G401 (cell line): ENCODE measurements around the gene SORCS1. TPM values are rescaled to one million over a fixed set of nuclear protein-coding genes. Genes with fewer than 3 reads are reported as not detected.

Experiments used
- DNase-seq: peaks from one replicate; pipeline ENCODE4 v3.0.0-alpha.2; 2015; ENCODE audit warnings: low spot score
- in situ Hi-C: cut with HindIII; loops from 2 replicates; pipeline ENCODE4 v1.10.0; 2016; ENCODE audit warnings: low sequenced_read_pairs, mixed read lengths
- total RNA-seq: library from RNA; depleted of rRNA; stranded (reverse); fragments of >200 nt; shearing (Covaris generic); gene quantifications from 2 replicates; pipeline ENCODE4 v1.2.3, GENCODE V29; 2014

The SORCS1 gene
- total RNA-seq, 1 experiment from 2014 or later, result not detected

DNA sequence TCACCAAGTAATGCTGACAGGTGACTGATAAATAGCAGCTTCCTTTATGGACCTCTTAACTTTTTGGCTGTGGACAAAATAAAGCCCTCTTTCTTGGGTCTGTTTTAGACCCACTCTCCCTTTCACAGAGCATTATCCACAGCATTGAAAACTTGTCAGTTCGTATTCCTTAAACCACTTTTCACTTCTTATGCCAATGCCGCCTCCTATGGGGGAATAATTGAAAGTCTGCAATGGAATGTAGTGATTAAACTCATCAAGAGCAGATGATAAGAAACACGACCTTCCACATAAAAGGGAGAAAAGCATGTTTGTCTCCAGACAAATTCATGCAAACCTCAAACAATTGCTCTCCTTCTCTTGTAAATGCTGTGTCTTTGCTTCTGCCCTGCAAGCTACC, 153.4 kb downstream of the SORCS1 start:
- DNase-seq, result no peak

DNA sequence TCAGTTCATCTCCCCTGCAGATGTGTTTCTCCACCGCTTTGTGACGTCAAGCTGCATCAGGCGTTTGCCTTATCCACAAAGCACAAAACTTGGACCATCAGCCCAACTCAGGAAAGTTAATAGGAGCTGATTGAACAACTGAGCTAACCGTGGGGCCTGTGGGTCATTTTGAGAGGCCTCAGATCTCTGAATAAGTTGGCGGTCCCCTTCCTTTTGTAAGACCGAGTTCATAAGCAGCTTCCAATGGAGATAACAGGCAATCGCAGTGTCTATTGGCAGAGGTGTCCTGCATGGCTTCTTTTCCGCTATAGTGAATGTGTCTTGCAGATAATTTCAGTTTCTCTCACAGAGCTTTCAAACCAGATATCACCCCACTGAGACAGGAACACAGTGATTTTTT, 154.0 kb downstream of the SORCS1 start:
- in situ Hi-C loops, result no loop called here
- no peak for DNase-seq

More for the DNA sequence above, 153.4 kb downstream of the SORCS1 start:
- in situ Hi-C loops, result no loop called here

DNA sequence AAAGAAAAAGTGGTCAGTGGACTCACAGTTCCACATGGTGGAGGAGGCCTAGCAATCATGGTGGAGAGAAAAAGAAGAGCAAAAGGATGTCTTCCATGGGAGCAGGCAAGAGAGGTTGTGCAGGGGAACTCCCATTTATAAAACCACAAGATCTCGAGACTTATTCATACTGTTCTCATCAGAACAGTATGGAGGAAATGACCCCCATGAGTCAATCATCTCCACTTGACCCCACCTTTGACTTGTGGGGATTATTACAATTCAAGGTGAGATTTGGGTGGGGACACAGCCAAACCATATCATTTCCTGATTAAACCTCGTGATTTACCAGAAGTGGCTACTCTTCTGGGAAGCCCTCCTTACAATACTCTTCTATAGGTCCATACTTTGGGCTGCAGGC, 160.1 kb downstream of the SORCS1 start:
- no peak for DNase-seq
- in situ Hi-C loops, result no loop called here

DNA sequence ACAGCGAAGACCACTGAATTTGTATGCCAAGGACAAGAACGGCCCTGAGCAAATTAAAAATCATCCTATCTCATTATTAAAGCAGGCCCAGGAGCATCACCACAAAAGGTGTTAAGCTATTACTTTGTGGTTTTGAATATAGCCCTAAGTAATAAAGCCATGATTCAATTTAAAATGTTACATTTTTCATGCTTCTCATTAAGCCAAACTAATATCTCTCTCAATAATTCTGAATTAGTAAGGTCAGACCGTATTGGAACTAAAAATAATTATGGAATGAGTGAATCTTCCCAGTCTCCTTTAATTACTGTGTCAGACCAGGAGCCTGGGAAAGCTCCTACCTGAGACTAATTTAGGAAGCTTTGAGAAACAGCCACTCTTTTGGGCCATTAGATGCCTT, 162.4 kb downstream of the SORCS1 start:
- in situ Hi-C loops, result no loop called here
- DNase-seq, result no peak

- DNase-seq, result no peak
- in situ Hi-C loops, result no loop called here
These were observed 165.3 kb downstream of the SORCS1 start for GRCh38 chr10:106999118-106999707.

- in situ Hi-C loops, result no loop called here
- DNase-seq, result no peak
These were observed 166.8 kb downstream of the SORCS1 start for GRCh38 chr10:106997721-106998120.

GRCh38 chr10:106996510-106996909, 168.0 kb downstream of the SORCS1 start:
- DNase-seq, result no peak
- in situ Hi-C loops, result no loop called here

DNA sequence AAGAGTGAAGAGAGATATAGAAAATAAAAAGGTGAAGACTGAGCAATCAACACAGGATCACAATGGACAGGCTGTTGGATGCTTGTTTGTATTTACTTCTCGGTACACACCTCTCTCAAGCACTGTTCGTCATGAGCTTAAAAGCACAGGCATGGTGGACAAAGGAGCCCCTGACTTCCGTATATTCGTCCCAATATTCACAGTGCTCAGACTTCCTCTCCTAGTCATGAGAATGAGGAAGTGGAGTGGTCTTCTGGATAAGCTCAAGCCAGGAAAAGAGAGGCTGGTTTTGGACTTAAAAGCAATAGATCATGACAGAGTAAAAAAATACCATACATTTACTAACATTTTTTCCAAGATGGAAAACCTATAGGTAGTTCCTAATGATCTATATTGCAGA, 172.5 kb downstream of the SORCS1 start:
- in situ Hi-C loops, result no loop called here
- no peak for DNase-seq

- DNase-seq, result no peak
- in situ Hi-C loops, result no loop called here
These were observed 173.4 kb downstream of the SORCS1 start for GRCh38 chr10:106991091-106991490.

DNA sequence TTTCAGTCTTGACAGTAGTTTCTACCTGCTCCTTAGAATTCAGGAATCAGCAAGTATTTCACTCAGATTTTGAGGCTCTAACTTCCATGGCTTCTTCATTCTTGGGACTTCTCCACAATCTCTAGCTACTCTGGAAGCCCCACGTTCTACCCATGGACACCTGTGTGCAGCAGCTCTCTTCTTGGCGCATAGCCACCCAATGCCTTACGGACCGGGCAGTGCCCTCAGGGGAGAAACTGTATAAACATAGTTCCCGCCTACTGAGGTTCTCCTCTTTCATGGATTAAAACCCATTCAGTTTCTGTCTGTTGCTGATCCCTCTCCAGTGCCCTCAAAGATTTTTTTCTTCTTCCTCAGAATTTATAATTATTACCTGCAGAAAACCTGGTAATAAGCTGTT, 177.1 kb downstream of the SORCS1 start:
- no peak for DNase-seq
- in situ Hi-C loops, result no loop called here

- in situ Hi-C loops, result no loop called here
- DNase-seq, result no peak
These were observed 182.2 kb downstream of the SORCS1 start for GRCh38 chr10:106982268-106982667.

- in situ Hi-C loops, result no loop called here
- DNase-seq, result no peak
These were observed 182.9 kb downstream of the SORCS1 start for GRCh38 chr10:106981452-106982075.

GRCh38 chr10:106980495-106981451, 183.7 kb downstream of the SORCS1 start:
- in situ Hi-C loops, result no loop called here

GRCh38 chr10:106978756-106979155, 185.8 kb downstream of the SORCS1 start:
- DNase-seq, result no peak
- in situ Hi-C loops, result no loop called here

More at GRCh38 chr10:106980495-106981451, 183.7 kb downstream of the SORCS1 start:
- no peak for DNase-seq

GRCh38 chr10:106973716-106974115, 190.8 kb downstream of the SORCS1 start:
- in situ Hi-C loops, result no loop called here
- no peak for DNase-seq

DNA sequence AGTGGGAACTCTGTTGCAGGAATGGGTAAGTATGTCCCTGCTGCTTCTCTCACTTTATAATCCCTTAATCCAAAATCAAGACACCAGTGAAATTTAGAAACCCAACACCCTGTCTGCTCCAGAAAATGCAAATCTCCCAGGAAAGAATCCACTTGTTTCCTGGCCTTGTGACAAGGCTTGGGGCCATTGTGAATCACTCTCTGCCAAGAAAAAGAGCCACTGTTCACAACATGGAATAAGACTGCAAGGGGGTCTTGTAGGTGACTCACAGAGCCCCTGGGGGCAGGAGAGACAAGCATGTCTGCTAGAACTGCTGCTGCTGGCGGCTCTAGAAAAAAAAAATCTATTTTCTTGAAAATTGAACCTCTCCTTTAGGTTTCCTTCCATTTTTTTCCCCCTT, 191.2 kb downstream of the SORCS1 start:
- no peak for DNase-seq
- in situ Hi-C loops, result no loop called here

DNA sequence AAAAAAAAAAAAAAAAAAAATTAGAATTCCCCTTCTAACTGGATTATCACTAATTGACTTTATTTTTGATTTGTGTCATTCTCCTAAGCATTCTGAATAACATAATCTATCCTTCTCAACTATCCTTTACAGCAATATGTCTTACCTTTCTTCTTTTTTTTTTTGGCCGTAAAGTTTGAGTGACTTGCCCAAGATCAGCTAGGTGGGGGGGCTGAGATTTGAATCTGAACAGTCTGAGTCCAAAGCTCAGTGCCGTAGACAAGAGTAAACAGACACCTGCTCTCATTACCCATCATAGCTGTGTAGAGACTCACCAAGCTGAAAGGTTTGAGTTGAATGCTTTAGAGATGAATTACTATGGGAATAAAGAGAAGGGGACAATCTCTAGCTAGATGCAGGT, 192.1 kb downstream of the SORCS1 start:
- no peak for DNase-seq
- in situ Hi-C loops, result no loop called here

GRCh38 chr10:106971411-106971831, 193.1 kb downstream of the SORCS1 start:
- in situ Hi-C loops, result no loop called here
- DNase-seq, result no peak

DNA sequence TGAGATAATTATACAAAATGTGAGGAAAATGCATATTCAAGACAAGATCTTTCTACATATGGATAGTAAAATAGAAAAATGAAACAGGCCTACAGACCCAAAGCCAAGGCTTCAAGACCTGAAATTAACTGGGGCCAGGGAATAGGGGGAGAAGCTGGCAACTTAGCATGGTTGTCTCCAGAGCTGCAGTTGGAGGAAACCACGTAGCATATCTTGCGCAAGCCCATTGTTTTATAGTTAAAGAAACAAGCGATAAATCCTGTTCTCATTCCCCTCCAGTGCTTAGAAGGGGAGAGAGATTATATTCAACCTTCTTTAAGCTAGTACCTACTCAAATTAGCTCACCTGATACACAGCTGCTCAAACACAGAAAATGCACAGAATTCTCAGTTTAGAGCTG, 197.1 kb downstream of the SORCS1 start:
- no peak for DNase-seq
- in situ Hi-C loops, result no loop called here

DNA sequence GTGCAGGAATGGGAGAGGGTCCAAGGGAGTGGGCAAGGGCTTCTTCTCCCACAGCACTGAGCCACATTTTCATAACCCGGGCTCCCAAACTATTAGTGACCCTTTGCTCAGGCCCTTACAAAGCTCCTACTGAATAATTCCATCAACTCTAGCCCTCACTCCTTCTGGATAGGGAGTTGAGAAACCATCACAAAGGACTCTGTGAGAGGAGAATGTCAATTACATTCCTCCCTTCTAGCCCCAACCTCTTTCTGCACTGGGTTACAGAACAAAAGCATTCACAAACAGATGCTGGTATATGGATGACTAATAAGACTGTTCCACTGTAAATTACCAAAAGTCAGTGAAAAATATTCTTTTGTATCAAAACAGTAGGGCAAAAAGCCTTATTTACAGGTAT, 203.7 kb downstream of the SORCS1 start:
- DNase-seq, result no peak
- in situ Hi-C loops, result no loop called here
